ENCODE data around the gene TM2D3.

DNA sequence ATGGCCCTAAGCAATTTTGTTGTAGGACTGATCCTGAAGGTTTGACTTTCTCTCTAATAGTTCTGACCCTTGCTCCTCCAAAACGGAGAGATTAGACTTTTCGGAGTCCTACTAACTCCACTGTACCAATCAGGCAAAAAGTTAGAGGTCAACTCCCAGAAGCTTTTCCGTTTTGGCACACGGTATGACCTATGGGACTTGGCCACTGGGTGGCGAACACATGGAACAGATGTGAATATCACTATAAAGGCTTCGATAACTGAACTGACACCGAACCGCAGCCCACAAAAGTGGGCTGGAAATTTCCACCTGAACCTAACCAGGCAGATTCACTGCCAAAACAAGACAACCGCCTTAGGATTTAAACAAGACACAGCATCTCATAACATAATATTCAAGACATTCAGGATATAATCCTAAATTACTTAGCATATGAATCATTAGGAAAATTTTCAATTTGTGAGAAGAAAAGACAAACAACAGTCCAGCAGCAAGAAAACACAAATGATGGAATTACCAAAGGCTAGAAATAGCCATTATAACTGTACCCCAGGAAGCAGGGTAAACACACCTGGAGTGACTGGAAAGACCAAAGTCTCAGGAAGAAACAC, 12.2 kb upstream of the TM2D3 start:
- TF ChIP-seq POLR2A (IDR thresholded peaks at IDR 0.05) (no peak), POLR2AphosphoS5 (IDR thresholded peaks at IDR 0.05) (no peak)
- TF ChIP-seq, protein P1, sequence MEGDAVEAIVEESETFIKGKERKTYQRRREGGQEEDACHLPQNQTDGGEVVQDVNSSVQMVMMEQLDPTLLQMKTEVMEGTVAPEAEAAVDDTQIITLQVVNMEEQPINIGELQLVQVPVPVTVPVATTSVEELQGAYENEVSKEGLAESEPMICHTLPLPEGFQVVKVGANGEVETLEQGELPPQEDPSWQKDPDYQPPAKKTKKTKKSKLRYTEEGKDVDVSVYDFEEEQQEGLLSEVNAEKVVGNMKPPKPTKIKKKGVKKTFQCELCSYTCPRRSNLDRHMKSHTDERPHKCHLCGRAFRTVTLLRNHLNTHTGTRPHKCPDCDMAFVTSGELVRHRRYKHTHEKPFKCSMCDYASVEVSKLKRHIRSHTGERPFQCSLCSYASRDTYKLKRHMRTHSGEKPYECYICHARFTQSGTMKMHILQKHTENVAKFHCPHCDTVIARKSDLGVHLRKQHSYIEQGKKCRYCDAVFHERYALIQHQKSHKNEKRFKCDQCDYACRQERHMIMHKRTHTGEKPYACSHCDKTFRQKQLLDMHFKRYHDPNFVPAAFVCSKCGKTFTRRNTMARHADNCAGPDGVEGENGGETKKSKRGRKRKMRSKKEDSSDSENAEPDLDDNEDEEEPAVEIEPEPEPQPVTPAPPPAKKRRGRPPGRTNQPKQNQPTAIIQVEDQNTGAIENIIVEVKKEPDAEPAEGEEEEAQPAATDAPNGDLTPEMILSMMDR (IDR thresholded peaks at IDR 0.05 in 8 of 11, conservative IDR thresholded peaks at IDR 0.05 in 3 of 11): peak in 5 of 11 experiments; percentile 8 to 33 (median 20)

Data from spleen (tissue), 7 donors.